Neural cell (in vitro differentiated cells): Measurements from ENCODE around the gene KBTBD12. TPM values are rescaled to one million over a fixed set of nuclear protein-coding genes. Genes with fewer than 3 reads are reported as not detected.

Source experiments
- H2AFZ ChIP-seq: fragments of 200-600, 300-800 bp; sonication (generic), shearing (Covaris generic); 2 replicates; pipeline ENCODE4 v1.6.0; 2014; ENCODE audit warnings: low read depth, mild to moderate bottlenecking, antibody characterized with exemption, low read length, moderate library complexity
- H3F3A ChIP-seq: fragments of 200-600 bp; shearing (Covaris generic); 2 replicates; pipeline ENCODE4 v1.6.1; 2016; ENCODE audit warnings: mild to moderate bottlenecking, moderate library complexity, mixed read lengths, antibody characterized with exemption, low read length; ENCODE audit not compliant: insufficient read depth, poor library complexity, severe bottlenecking
- H3K27ac ChIP-seq: fragments of 200-600, 300-800 bp; sonication (generic), shearing (Covaris generic); 2 replicates; pipeline ENCODE4 v1.5.1; 2014; ENCODE audit warnings: mild to moderate bottlenecking, low read length, moderate library complexity
- H3K27me3 ChIP-seq: fragments of 300-800, 200-600 bp; sonication (generic), shearing (Covaris generic); 2 replicates; pipeline ENCODE4 v1.6.0; 2014; ENCODE audit warnings: mild to moderate bottlenecking, low read depth, low read length, moderate library complexity; ENCODE audit not compliant: insufficient read depth
- H3K36me3 ChIP-seq: fragments of 300-800, 200-600 bp; sonication (generic), shearing (Covaris generic); 2 replicates; pipeline ENCODE4 v1.5.1; 2014; ENCODE audit warnings: mild to moderate bottlenecking, antibody characterized with exemption, low read length, moderate library complexity; ENCODE audit not compliant: insufficient read depth
- H3K4me2 ChIP-seq: fragments of 300-800, 200-600 bp; sonication (generic), shearing (Covaris generic); 2 replicates; pipeline ENCODE4 v1.6.0; 2014; ENCODE audit warnings: mild to moderate bottlenecking, low read length
- H3K4me3 ChIP-seq: fragments of 300-800, 200-600 bp; sonication (generic), shearing (Covaris generic); 2 replicates; pipeline ENCODE4 v1.5.1; 2014; ENCODE audit warnings: mild to moderate bottlenecking, low read length, moderate library complexity
- H3K79me2 ChIP-seq: fragments of 200-600 bp; shearing (Covaris generic); replicated peaks from 2 replicates; pipeline ENCODE4 v1.6.0; 2014; ENCODE audit warnings: mild to moderate bottlenecking, low read length, moderate library complexity; ENCODE audit not compliant: insufficient read depth
- H3K9ac ChIP-seq: fragments of 300-800, 200-600 bp; sonication (generic), shearing (Covaris generic); 2 replicates; pipeline ENCODE4 v1.6.1; 2016; ENCODE audit warnings: mild to moderate bottlenecking, low read length, mixed read lengths
- H3K9me2 ChIP-seq: fragments of 200-600 bp; shearing (Covaris generic); 2 replicates; pipeline ENCODE4 v1.6.1; 2016; ENCODE audit warnings: mild to moderate bottlenecking, low read length, mixed read lengths; ENCODE audit not compliant: insufficient read depth
- H3K9me3 ChIP-seq: fragments of 200-600, 300-800 bp; sonication (generic), shearing (Covaris generic); 2 replicates; pipeline ENCODE4 v1.6.1; 2016; ENCODE audit warnings: mild to moderate bottlenecking, mixed run types, low read length, moderate library complexity, mixed read lengths
- H4K20me1 ChIP-seq: fragments of 200-600 bp; shearing (Covaris generic); 2 replicates; pipeline ENCODE4 v1.6.1; 2016; ENCODE audit warnings: mild to moderate bottlenecking, mixed run types; ENCODE audit not compliant: insufficient read depth
- CTCF ChIP-seq: fragments of 450-650 bp; IDR thresholded peaks from 2 replicates; pipeline ENCODE4 v1.5.1; 2014; ENCODE audit warnings: antibody characterized with exemption, mild to moderate bottlenecking, moderate library complexity; ENCODE audit not compliant: poor library complexity, severe bottlenecking
- EP300 ChIP-seq: fragments of 450-650 bp; conservative IDR thresholded peaks from 2 replicates; pipeline ENCODE4 v1.6.1; 2014; ENCODE audit warnings: antibody characterized with exemption, mild to moderate bottlenecking, moderate library complexity; ENCODE audit not compliant: poor library complexity, severe bottlenecking
- EZH2 ChIP-seq: fragments of 200-600, 300-800 bp; shearing (Covaris generic), sonication (generic); IDR thresholded peaks from 2 replicates; pipeline ENCODE4 v1.6.1; 2014; ENCODE audit warnings: antibody characterized with exemption, low read length, borderline replicate concordance, mild to moderate bottlenecking; ENCODE audit not compliant: insufficient read depth, poor library complexity, severe bottlenecking
- MXI1 ChIP-seq: fragments of 450-650 bp; conservative IDR thresholded peaks from 2 replicates; pipeline ENCODE4 v1.6.1; 2014; ENCODE audit warnings: antibody characterized with exemption, mild to moderate bottlenecking; ENCODE audit not compliant: poor library complexity, severe bottlenecking
- POLR2AphosphoS5 ChIP-seq: IDR thresholded peaks from 2 replicates; pipeline ENCODE4 v1.6.1; 2012
- RAD21 ChIP-seq: fragments of 450-650 bp; conservative IDR thresholded peaks from 2 replicates; pipeline ENCODE4 v1.6.1; 2014; ENCODE audit warnings: antibody characterized with exemption, mild to moderate bottlenecking, moderate library complexity
- REST ChIP-seq: IDR thresholded peaks from 2 replicates; pipeline ENCODE4 v1.6.1; 2012; ENCODE audit warnings: borderline replicate concordance
- SMC3 ChIP-seq: fragments of 450-650 bp; conservative IDR thresholded peaks from 2 replicates; pipeline ENCODE4 v1.6.1; 2014; ENCODE audit warnings: antibody characterized with exemption, mild to moderate bottlenecking, moderate library complexity; ENCODE audit not compliant: poor library complexity
- TAF1 ChIP-seq: IDR thresholded peaks from 2 replicates; pipeline ENCODE4 v1.6.1; 2012; ENCODE audit warnings: low read depth
- polyA plus RNA-seq: library from polyadenylated mRNA; depleted of rRNA; stranded (reverse); fragments of >200 nt; gene quantifications from 2 replicates; pipeline ENCODE4 v1.2.3, GENCODE V29; 2014

KBTBD12 gene
- polyA plus RNA-seq, 1 donor from 2014 or later = not detected

GRCh38 chr3:127970966-127971592 is 56.0 kb downstream of the KBTBD12 start:
- Histone ChIP-seq H3K9ac (no peak overlapping the region), H3K79me2 (no peaks in the 10 kb centered on the region), H4K20me1 (no peaks in the 10 kb centered on the region), H3K9me3 (no peaks in the 10 kb centered on the region), H3K36me3 (no peaks in the 10 kb centered on the region), H3K4me2 (no peak overlapping the region), H2AFZ (no peak overlapping the region), H3K9me2 (no peaks in the 10 kb centered on the region), H3F3A (no peaks in the 10 kb centered on the region), H3K4me3 (no peak overlapping the region), H3K27me3 (no peaks in the 10 kb centered on the region), H3K27ac (no peak overlapping the region)
- TF ChIP-seq TAF1 (no peak), POLR2AphosphoS5 (no peak), REST (no peak), SMC3 (peak; percentile 91), EP300 (no peak), EZH2 (no peak), RAD21 (peak; percentile 90), MXI1 (no peak), CTCF (peak; percentile 87)

DNA sequence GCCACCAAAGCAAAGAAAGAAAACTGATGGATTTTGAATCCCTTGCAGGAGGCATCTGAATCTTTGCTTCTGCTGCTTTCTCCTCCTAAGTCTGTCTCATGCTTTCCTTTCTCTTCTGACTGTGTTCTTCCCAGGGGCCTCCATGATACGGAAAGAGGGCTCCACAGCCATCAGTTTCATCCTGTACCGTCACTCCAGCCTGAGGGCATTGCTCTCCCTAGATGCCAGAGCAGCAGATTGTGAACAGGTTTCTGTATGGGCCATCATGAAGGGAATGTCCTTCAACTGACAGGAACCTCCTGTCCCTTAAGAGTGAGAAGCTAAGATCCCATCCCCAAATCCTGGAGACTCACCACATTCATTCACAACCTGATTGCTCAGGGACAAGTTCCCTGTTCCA is 59.2 kb downstream of the KBTBD12 start:
- Histone ChIP-seq H3K27ac (no peak overlapping the region), H3K9me2 (no peaks in the 10 kb centered on the region), H4K20me1 (no peaks in the 10 kb centered on the region), H3K27me3 (no peaks in the 10 kb centered on the region), H3K4me3 (no peak overlapping the region), H3K79me2 (no peaks in the 10 kb centered on the region), H3K9me3 (no peaks in the 10 kb centered on the region), H3K4me2 (no peak overlapping the region), H3K36me3 (no peaks in the 10 kb centered on the region), H3F3A (no peaks in the 10 kb centered on the region), H2AFZ (no peak overlapping the region), H3K9ac (no peak overlapping the region)
- no peak for TF ChIP-seq RAD21
- no peak for TF ChIP-seq TAF1
- TF ChIP-seq MXI1 = no peak
- TF ChIP-seq SMC3 = no peak
- no peak for TF ChIP-seq REST
- TF ChIP-seq EP300 = no peak
- no peak for TF ChIP-seq POLR2AphosphoS5
- TF ChIP-seq CTCF = no peak
- no peak for TF ChIP-seq EZH2
